Cardiac muscle cell (in vitro differentiated cells and primary cell): ENCODE measurements around the gene TMEM167A. TPM values are rescaled to one million over a fixed set of nuclear protein-coding genes. Genes with fewer than 3 reads are reported as not detected.

Experiments
- DNase-seq, 2 donors: peaks; one replicate each; pipeline versions ENCODE4 v3.0.0 to v3.0.0-alpha.2; 2010 to 2017; ENCODE audit warnings: low read depth in 1 of 2, low spot score in 1 of 2
- H3K27ac ChIP-seq: fragments of 200-600 bp; sonication (generic); 2 replicates; pipeline ENCODE4 v1.5.1; 2016
- H3K27me3 ChIP-seq: fragments of 200-600 bp; sonication (generic); 2 replicates; pipeline ENCODE4 v1.6.0; 2016; ENCODE audit warnings: control low read depth
- H3K36me3 ChIP-seq: fragments of 200-600 bp; sonication (generic); 2 replicates; pipeline ENCODE4 v1.5.1; 2016; ENCODE audit warnings: control low read depth
- H3K4me1 ChIP-seq: fragments of 200-600 bp; sonication (generic); 2 replicates; pipeline ENCODE4 v1.8.1; 2017; ENCODE audit warnings: low read depth, mild to moderate bottlenecking, mixed run types
- H3K4me3 ChIP-seq: fragments of 200-600 bp; sonication (generic); 2 replicates; pipeline ENCODE4 v1.5.1; 2016; ENCODE audit warnings: mild to moderate bottlenecking
- H3K9me3 ChIP-seq: fragments of 200-600 bp; sonication (generic); 2 replicates; pipeline ENCODE4 v1.5.1; 2017; ENCODE audit warnings: low read depth, mild to moderate bottlenecking, control low read depth
- CTCF ChIP-seq: IDR thresholded peaks from 2 replicates; pipeline ENCODE4 v1.5.1; 2012; ENCODE audit warnings: low read depth, mild to moderate bottlenecking, low read length
- polyA plus RNA-seq: library from polyadenylated mRNA; unstranded; fragments of >200 nt; fragmentation: Nextera tagmentation; extraction: Ambion mirVana; gene quantifications from 2 replicates; pipeline ENCODE4 v1.2.1, GENCODE V29; 2016
- total RNA-seq: library from RNA; depleted of rRNA; stranded (reverse); fragments of >200 nt; gene quantifications from 2 replicates; pipeline ENCODE4 v1.2.3, GENCODE V29; 2016

Gene TMEM167A
- total and polyA plus RNA-seq, 2 experiments from 2014 or later: 55.8 to 105 TPM

GRCh38 chr5:83048277-83048676, 28.9 kb downstream of the TMEM167A start:
- Histone ChIP-seq H3K36me3 (no peaks in the 10 kb centered on the region), H3K4me1 (peaks cover 16% of the 10 kb centered on the region), H3K9me3 (no peaks in the 10 kb centered on the region), H3K27me3 (no peaks in the 10 kb centered on the region), H3K27ac (no peak overlapping the region), H3K4me3 (no peak overlapping the region)
- TF ChIP-seq CTCF: no peak
- DNase-seq: no peak

GRCh38 chr5:83044926-83045325, 32.3 kb downstream of the TMEM167A start:
- Histone ChIP-seq H3K9me3 (no peaks in the 10 kb centered on the region), H3K36me3 (no peaks in the 10 kb centered on the region), H3K4me1 (peaks cover 12% of the 10 kb centered on the region), H3K4me3 (no peak overlapping the region), H3K27me3 (no peaks in the 10 kb centered on the region), H3K27ac (no peak overlapping the region)
- TF ChIP-seq CTCF: no peak
- peak in 1 of 2 donors; percentile 22 for DNase-seq

- TF ChIP-seq CTCF: no peak
- Histone ChIP-seq H3K36me3 (no peaks in the 10 kb centered on the region), H3K9me3 (no peaks in the 10 kb centered on the region), H3K27ac (no peak overlapping the region), H3K27me3 (no peaks in the 10 kb centered on the region), H3K4me3 (no peak overlapping the region), H3K4me1 (peaks cover 12% of the 10 kb centered on the region)
- no peak for DNase-seq
Measured at GRCh38 chr5:83042507-83042906, 34.7 kb downstream of the TMEM167A start.

- H3K27me3 ChIP-seq: no peaks in the 10 kb centered on the region
- no peak overlapping the region for H3K27ac ChIP-seq
- H3K4me1 ChIP-seq: peaks cover 32% of the 10 kb centered on the region
- no peaks in the 10 kb centered on the region for H3K9me3 ChIP-seq
- no peak for TF ChIP-seq CTCF
- H3K4me3 ChIP-seq: no peak overlapping the region
- no peaks in the 10 kb centered on the region for H3K36me3 ChIP-seq
- no peak for DNase-seq
Measured at GRCh38 chr5:83038924-83039323, 38.3 kb downstream of the TMEM167A start.

GRCh38 chr5:83036991-83037575, 40.1 kb downstream of the TMEM167A start:
- TF ChIP-seq CTCF: no peak
- Histone ChIP-seq H3K4me3 (no peak overlapping the region), H3K27ac (no peak overlapping the region), H3K36me3 (no peaks in the 10 kb centered on the region), H3K4me1 (peaks cover 51% of the 10 kb centered on the region), H3K27me3 (no peaks in the 10 kb centered on the region), H3K9me3 (no peaks in the 10 kb centered on the region)
- DNase-seq: peak in 1 of 2 donors; percentile 27
